Stimulated activated CD4-positive, alpha-beta T cell treated with anti-CD3 and anti-CD28 coated beads, Interleukin-4, amount 100 ng/mL, for 1 hour (primary cell): ENCODE results near the gene GBP6.
"Not testable (repeated sequence)": the region's sequence is repeated elsewhere in the genome, so short reads cannot be mapped to it uniquely, and the experiment has no call there.

Source experiments
- DNase-seq: peaks from one replicate; pipeline ENCODE4 v3.0.0-alpha.2; 2020

GBP6 gene

GRCh38 chr1:89369331-89369730 lies 5.5 kb downstream of the GBP6 start:
- DNase-seq = no peak

- peak; percentile 33 for DNase-seq
Measured at GRCh38 chr1:89373810-89374209, 10.0 kb downstream of the GBP6 start.

GRCh38 chr1:89378001-89378400 lies 14.1 kb downstream of the GBP6 start:
- no peak for DNase-seq

- DNase-seq = no peak
Measured at GRCh38 chr1:89381618-89382017, 17.8 kb downstream of the GBP6 start.

GRCh38 chr1:89382479-89382878 lies 18.6 kb downstream of the GBP6 start:
- DNase-seq = no peak

- no peak for DNase-seq
Measured at GRCh38 chr1:89383185-89383584, 19.3 kb downstream of the GBP6 start.

GRCh38 chr1:89390707-89391106 lies 26.8 kb downstream of the GBP6 start:
- DNase-seq = no peak

GRCh38 chr1:89391686-89392085 lies 27.8 kb downstream of the GBP6 start:
- DNase-seq = no peak

- DNase-seq = no peak
Measured at GRCh38 chr1:89394851-89395250, 31.0 kb downstream of the GBP6 start.

GRCh38 chr1:89396902-89397301 lies 33.0 kb downstream of the GBP6 start:
- DNase-seq = no peak

GRCh38 chr1:89405275-89405929 lies 41.5 kb downstream of the GBP6 start:
- no peak for DNase-seq

- no peak for DNase-seq
Measured at GRCh38 chr1:89407360-89407759, 43.5 kb downstream of the GBP6 start.

GRCh38 chr1:89407768-89408167 lies 43.9 kb downstream of the GBP6 start:
- DNase-seq = not testable (repeated sequence)

- no peak for DNase-seq
Measured at GRCh38 chr1:89425056-89425455, 61.2 kb downstream of the GBP6 start.

GRCh38 chr1:89429062-89429461 lies 65.2 kb downstream of the GBP6 start:
- DNase-seq = no peak

GRCh38 chr1:89429681-89430080 lies 65.8 kb downstream of the GBP6 start:
- not testable (repeated sequence) for DNase-seq

- no peak for DNase-seq
Measured at GRCh38 chr1:89433421-89433820, 69.6 kb downstream of the GBP6 start.

- DNase-seq = not testable (repeated sequence)
Measured at GRCh38 chr1:89434058-89434780, 70.4 kb downstream of the GBP6 start.
